B cell (primary cell): ENCODE results near the gene UGT1A5.

Experiments
- EZH2 ChIP-seq: IDR thresholded peaks from 2 replicates; pipeline ENCODE4 v1.6.1; 2012; ENCODE audit warnings: borderline replicate concordance, low read depth, mild to moderate bottlenecking, moderate library complexity, low read length; ENCODE audit not compliant: insufficient read depth, poor library complexity, severe bottlenecking
- TF ChIP-seq, protein P1 (sequence below): fragments of 200-600 bp; IDR thresholded peaks from one replicate; pipeline ENCODE4 v1.8.0; 2022; ENCODE audit warnings: antibody characterized with exemption, mild to moderate bottlenecking

DNA sequence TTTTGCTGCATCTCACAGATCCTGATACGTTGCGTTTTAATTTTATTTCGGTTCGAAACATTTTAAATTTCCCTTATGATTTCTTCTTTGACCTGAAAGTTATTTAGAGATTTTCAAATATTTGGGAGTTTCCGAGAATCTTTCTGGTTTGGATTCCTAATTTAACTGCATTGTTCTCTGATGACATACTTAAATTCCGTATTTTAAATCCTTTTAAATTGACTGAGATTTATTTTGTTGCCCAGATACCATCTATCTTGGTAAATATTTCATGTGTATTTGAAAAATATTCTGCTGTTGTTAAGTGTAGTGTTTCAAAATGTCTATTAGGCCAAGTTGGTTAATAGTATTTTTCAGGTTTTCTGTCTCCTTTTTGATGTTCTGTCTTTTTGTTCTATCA, 103.2 kb downstream of the UGT1A5 start:
- TF ChIP-seq, protein P1, sequence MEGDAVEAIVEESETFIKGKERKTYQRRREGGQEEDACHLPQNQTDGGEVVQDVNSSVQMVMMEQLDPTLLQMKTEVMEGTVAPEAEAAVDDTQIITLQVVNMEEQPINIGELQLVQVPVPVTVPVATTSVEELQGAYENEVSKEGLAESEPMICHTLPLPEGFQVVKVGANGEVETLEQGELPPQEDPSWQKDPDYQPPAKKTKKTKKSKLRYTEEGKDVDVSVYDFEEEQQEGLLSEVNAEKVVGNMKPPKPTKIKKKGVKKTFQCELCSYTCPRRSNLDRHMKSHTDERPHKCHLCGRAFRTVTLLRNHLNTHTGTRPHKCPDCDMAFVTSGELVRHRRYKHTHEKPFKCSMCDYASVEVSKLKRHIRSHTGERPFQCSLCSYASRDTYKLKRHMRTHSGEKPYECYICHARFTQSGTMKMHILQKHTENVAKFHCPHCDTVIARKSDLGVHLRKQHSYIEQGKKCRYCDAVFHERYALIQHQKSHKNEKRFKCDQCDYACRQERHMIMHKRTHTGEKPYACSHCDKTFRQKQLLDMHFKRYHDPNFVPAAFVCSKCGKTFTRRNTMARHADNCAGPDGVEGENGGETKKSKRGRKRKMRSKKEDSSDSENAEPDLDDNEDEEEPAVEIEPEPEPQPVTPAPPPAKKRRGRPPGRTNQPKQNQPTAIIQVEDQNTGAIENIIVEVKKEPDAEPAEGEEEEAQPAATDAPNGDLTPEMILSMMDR = no peak
- no peak for TF ChIP-seq EZH2
